Measurements from ENCODE around the gene ANP32A. TPM values are rescaled to one million over a fixed set of nuclear protein-coding genes. Genes with fewer than 3 reads are reported as not detected.
A peak's percentile ranks its signal among the peaks of the same experiment; 100 is the strongest.

The ANP32A gene
- total and polyA plus RNA-seq, 2 donors (not counting 1 experiment from before 2014, with no cell fraction given) = 47.7 to 53.1 TPM

DNA sequence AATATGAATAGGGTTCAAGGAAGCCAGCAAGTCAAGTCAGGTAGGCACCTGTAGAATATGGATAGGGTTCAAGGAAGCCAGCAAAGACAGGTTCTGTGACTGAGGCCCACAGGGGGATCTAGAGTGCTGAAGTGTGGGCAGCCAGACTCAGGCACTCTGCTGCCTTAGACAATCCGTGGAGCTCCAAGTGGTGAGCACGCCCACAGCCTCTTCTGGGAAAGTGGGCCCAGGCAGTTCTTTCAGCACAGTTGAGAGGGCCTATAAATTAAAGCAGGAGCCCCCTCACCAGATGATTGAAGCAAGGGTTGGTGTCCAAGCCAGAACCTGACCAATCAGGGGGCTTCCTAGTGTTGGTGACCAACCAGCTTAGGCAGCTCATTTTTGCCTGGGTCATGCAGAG lies 51.0 kb downstream of the ANP32A start:
- TF ChIP-seq, protein P1, sequence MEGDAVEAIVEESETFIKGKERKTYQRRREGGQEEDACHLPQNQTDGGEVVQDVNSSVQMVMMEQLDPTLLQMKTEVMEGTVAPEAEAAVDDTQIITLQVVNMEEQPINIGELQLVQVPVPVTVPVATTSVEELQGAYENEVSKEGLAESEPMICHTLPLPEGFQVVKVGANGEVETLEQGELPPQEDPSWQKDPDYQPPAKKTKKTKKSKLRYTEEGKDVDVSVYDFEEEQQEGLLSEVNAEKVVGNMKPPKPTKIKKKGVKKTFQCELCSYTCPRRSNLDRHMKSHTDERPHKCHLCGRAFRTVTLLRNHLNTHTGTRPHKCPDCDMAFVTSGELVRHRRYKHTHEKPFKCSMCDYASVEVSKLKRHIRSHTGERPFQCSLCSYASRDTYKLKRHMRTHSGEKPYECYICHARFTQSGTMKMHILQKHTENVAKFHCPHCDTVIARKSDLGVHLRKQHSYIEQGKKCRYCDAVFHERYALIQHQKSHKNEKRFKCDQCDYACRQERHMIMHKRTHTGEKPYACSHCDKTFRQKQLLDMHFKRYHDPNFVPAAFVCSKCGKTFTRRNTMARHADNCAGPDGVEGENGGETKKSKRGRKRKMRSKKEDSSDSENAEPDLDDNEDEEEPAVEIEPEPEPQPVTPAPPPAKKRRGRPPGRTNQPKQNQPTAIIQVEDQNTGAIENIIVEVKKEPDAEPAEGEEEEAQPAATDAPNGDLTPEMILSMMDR (conservative IDR thresholded peaks at IDR 0.05 in 1 of 2, IDR thresholded peaks at IDR 0.05 in 1 of 2; ENCODE audit: low read depth in 1 of 2, low read length in 2 of 2) = no peak
- TF ChIP-seq EZH2 (IDR thresholded peaks at IDR 0.05; ENCODE audit: low read length, missing control alignments) = no peak
- no peak overlapping the region for H3K4me2 ChIP-seq (ENCODE audit: extremely low read depth, insufficient read depth, low read length)
- H3K36me3 ChIP-seq (ENCODE audit: control insufficient read depth, insufficient read depth, low read length) = no peaks in the 10 kb centered on the region
- H3K27me3 ChIP-seq (ENCODE audit: control insufficient read depth, insufficient read depth, low read length) = no peaks in the 10 kb centered on the region
- H4K20me1 ChIP-seq (ENCODE audit: control insufficient read depth, extremely low read depth, insufficient read depth, low read length) = no peaks in the 10 kb centered on the region
- no peak overlapping the region for H3K4me3 ChIP-seq (replicated peaks in 1 of 4; ENCODE audit: control extremely low read depth in 1 of 4, insufficient read depth in 1 of 4, low read depth in 3 of 4, low read length in 4 of 4)
- no peaks in the 10 kb centered on the region for H3K4me1 ChIP-seq (ENCODE audit: control insufficient read depth, extremely low read depth, insufficient read depth, low read length)
- no peak for DNase-seq (ENCODE audit: low read depth in 2 of 2)
- no peak overlapping the region for H3K27ac ChIP-seq (ENCODE audit: insufficient read depth, low read length)
- no peak overlapping the region for H2AFZ ChIP-seq (ENCODE audit: low read length)
- no peak overlapping the region for H3K9ac ChIP-seq (ENCODE audit: insufficient read depth, low read length)
- H3K79me2 ChIP-seq (ENCODE audit: control insufficient read depth, insufficient read depth, low read length) = no peaks in the 10 kb centered on the region
- no peaks in the 10 kb centered on the region for H3K9me3 ChIP-seq (ENCODE audit: control insufficient read depth, insufficient read depth, low read depth, low read length)

DNA sequence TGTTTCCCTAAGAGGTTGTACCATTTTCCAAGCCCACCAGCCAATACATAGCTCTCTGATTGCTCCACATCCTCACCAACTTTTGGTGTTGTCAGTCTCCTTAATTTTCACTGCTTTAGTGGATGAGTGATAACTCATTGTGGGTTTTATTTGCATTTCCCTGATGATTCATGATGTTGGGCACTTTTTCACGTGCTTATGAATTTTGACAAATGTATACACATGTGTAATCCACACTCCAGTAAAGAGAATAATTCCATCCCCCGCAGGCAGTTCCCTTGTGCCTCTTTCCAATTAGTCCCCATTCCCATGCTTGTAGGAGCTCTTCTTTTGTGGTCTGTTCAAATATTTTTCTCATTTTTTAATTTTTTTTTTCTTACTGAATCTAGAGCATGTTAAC lies 52.4 kb downstream of the ANP32A start:
- peak; percentile 18 to 36 for DNase-seq (ENCODE audit: low read depth in 2 of 2)
- Histone ChIP-seq H3K9ac (ENCODE audit: insufficient read depth, low read length) (no peak overlapping the region), H3K9me3 (ENCODE audit: control insufficient read depth, insufficient read depth, low read depth, low read length) (no peaks in the 10 kb centered on the region), H3K27ac (ENCODE audit: insufficient read depth, low read length) (no peak overlapping the region), H3K36me3 (ENCODE audit: control insufficient read depth, insufficient read depth, low read length) (no peaks in the 10 kb centered on the region), H3K79me2 (ENCODE audit: control insufficient read depth, insufficient read depth, low read length) (no peaks in the 10 kb centered on the region), H4K20me1 (ENCODE audit: control insufficient read depth, extremely low read depth, insufficient read depth, low read length) (no peaks in the 10 kb centered on the region), H3K4me1 (ENCODE audit: control insufficient read depth, extremely low read depth, insufficient read depth, low read length) (no peaks in the 10 kb centered on the region), H3K27me3 (ENCODE audit: control insufficient read depth, insufficient read depth, low read length) (no peaks in the 10 kb centered on the region), H3K4me3 (replicated peaks in 1 of 4; ENCODE audit: control extremely low read depth in 1 of 4, insufficient read depth in 1 of 4, low read depth in 3 of 4, low read length in 4 of 4) (no peak overlapping the region), H2AFZ (ENCODE audit: low read length) (no peak overlapping the region), H3K4me2 (ENCODE audit: extremely low read depth, insufficient read depth, low read length) (no peak overlapping the region)
- TF ChIP-seq, protein P1 (conservative IDR thresholded peaks at IDR 0.05 in 1 of 2, IDR thresholded peaks at IDR 0.05 in 1 of 2; ENCODE audit: low read depth in 1 of 2, low read length in 2 of 2) = no peak

DNA sequence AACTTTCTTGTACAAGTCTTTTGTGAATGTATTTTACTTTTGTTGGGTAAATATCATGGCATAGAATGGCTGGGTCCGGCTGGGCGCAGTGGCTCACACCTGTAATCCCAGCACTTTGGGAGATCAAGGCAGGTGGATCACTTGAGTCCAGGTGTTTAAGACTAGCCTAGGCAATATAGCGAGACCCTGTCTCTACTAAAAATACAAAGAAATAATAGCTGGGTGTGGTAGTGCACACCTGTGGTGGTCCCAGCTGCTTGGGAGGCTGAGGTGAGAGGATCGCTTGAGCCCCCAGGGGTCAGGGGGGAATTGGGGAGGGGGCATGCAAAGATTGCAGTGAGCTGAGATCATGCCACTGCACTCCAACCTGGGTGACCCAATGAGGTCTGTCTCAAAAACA lies 52.9 kb downstream of the ANP32A start:
- Histone ChIP-seq H3K27ac (ENCODE audit: insufficient read depth, low read length) (no peak overlapping the region), H3K9ac (ENCODE audit: insufficient read depth, low read length) (no peak overlapping the region), H4K20me1 (ENCODE audit: control insufficient read depth, extremely low read depth, insufficient read depth, low read length) (no peaks in the 10 kb centered on the region), H2AFZ (ENCODE audit: low read length) (no peak overlapping the region), H3K79me2 (ENCODE audit: control insufficient read depth, insufficient read depth, low read length) (no peaks in the 10 kb centered on the region), H3K4me3 (replicated peaks in 1 of 4; ENCODE audit: control extremely low read depth in 1 of 4, insufficient read depth in 1 of 4, low read depth in 3 of 4, low read length in 4 of 4) (no peak overlapping the region), H3K9me3 (ENCODE audit: control insufficient read depth, insufficient read depth, low read depth, low read length) (no peaks in the 10 kb centered on the region), H3K4me1 (ENCODE audit: control insufficient read depth, extremely low read depth, insufficient read depth, low read length) (no peaks in the 10 kb centered on the region), H3K36me3 (ENCODE audit: control insufficient read depth, insufficient read depth, low read length) (no peaks in the 10 kb centered on the region), H3K4me2 (ENCODE audit: extremely low read depth, insufficient read depth, low read length) (no peak overlapping the region), H3K27me3 (ENCODE audit: control insufficient read depth, insufficient read depth, low read length) (no peaks in the 10 kb centered on the region)
- DNase-seq (ENCODE audit: low read depth in 2 of 2) = no peak
- no peak for TF ChIP-seq EZH2 (IDR thresholded peaks at IDR 0.05; ENCODE audit: low read length, missing control alignments)
- TF ChIP-seq, protein P1 (conservative IDR thresholded peaks at IDR 0.05 in 1 of 2, IDR thresholded peaks at IDR 0.05 in 1 of 2; ENCODE audit: low read depth in 1 of 2, low read length in 2 of 2) = no peak
